ENCODE data around the gene CCDC198.

The CCDC198 gene

GRCh38 chr14:57462551-57462950 lies 31.1 kb downstream of the CCDC198 start:
- no peak for DNase-seq

GRCh38 chr14:57461777-57462320 lies 31.8 kb downstream of the CCDC198 start:
- DNase-seq = no peak

- no peak for DNase-seq
These were observed 57.7 kb downstream of the CCDC198 start for GRCh38 chr14:57435923-57436322.

- no peak for DNase-seq
These were observed 72.7 kb downstream of the CCDC198 start for GRCh38 chr14:57420986-57421385.

- DNase-seq = no peak
These were observed 73.6 kb downstream of the CCDC198 start for GRCh38 chr14:57420033-57420432.

All from stimulated activated CD4-positive, alpha-beta T cell treated with anti-CD3 and anti-CD28 coated beads, Interleukin-2, amount 100 ng/mL, for 48 hours (primary cell).